Globus pallidus (tissue), 1 donor: ENCODE data around the gene BCR.

Experiments used
- DNase-seq: peaks from one replicate; pipeline ENCODE4 v3.0.0-alpha.2; 2015; ENCODE audit warnings: low spot score

BCR gene

DNA sequence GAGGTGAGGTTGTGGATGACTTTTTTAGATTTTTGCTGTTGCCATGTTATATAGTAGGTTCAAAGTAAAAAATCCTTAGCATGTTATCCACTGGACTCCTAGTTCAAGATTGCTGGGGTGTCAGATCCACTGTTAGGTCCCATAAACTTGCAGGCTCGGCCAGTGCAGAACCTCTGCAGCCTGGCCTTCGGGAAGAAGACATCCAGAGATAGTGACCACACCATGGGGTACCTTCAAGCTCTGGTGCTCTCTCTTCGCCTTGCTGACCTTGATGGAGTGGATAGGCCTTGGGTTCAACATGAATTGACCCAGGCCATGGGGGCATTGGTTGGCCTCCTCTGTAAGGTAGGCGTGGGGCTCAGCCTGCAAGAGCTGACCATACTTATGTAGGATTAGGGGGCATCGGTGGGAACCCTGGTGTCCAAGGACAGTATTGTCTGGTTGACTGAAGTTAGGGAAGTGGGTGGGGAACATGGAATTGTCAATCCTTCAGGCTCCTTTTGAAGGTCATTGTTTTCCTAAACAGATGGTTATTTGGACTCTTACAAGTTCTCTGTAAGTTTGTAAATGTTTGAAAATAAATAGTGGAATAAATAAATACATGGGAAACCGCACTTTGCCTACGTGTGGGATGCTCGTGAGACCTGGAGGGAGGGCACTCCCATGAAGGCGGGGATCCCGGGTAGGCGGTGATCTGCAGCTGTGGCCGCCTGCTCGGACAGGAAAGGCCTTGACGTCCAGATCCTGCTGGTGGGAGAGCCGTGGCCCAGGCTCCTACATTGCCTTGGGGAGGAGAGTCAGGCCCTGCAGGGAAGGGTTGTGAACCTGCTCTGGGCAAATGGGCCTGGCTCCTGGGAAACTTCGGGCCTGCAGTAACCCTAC lies 37.1 kb downstream of the BCR start:
- no peak for DNase-seq

DNA sequence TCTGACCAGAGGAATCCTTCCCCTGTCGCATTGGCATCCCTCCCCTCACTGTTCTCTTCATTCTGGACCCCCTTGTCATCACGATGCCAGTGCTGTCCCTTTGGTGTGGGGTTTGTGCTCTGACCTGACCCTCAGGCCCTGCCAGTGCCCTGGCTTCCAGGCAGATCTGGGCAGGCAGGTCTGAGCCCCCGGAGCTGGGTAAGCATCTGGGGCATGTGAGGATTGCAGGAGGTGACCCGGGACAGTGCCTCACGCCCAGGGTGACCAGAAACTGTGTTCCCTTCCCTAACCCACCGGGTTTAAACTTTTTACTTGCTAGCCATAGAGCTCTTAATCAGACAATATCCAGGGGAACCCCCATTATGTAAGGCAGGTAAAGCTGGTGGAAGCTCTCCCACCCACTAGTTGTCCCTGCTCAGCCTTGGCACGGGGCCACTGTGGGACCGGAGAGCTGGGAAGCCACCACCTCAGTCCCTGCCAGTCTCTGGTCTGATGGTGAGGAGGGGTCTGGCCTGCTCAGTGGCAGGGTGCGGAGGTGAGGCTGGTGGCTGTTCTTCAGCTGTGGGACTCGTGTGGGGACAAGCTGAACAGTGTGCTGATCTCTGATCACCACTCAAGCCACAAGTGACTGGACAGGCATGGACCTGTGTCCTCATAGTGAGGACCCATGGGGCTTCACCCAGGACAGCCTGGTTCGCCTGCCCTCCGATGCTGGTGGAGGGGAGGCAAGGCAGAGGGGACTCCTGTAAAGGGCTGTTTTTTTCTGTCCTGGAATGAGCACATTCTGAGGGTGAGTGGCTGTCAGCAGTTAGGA lies 38.0 kb downstream of the BCR start:
- DNase-seq = no peak

DNA sequence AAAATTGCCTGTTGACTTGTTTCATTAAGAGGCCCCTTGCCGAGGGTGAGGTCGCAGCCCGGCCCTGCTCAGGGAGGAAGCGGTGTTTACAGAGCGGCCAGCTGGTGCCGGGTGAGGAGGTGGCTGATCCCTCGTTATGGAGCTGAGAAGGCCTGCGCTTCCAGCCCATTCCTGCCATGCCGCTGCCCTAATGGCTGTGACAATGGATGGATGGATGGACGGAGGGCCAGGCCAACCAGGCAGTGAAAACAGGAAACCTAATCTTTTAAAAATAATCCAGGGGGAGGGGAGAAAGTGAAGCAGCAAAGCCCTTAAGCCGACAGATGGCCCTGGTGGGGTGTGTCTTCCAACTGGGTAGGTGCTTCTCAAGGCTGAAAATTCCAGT lies 38.5 kb downstream of the BCR start:
- DNase-seq = no peak

DNA sequence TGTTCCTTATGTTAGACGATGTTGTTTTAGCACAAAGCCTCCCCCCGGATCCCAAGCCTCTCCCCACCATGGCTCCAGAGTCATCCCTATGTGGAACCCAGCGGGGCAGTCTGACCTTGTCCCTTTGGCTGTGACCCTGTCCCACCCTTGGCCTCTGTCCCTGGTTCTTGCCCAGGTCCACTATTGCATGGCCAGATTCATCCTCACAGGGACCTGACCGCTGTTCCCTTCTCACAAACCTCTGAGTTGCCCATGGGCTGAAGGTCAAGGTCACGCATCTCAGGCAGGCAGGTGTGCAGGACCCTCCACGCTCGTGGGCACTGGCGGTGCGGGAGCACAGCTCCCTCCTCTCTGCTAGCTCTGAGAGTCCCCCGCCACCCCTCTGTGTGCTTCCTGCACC lies 39.0 kb downstream of the BCR start:
- no peak for DNase-seq

DNA sequence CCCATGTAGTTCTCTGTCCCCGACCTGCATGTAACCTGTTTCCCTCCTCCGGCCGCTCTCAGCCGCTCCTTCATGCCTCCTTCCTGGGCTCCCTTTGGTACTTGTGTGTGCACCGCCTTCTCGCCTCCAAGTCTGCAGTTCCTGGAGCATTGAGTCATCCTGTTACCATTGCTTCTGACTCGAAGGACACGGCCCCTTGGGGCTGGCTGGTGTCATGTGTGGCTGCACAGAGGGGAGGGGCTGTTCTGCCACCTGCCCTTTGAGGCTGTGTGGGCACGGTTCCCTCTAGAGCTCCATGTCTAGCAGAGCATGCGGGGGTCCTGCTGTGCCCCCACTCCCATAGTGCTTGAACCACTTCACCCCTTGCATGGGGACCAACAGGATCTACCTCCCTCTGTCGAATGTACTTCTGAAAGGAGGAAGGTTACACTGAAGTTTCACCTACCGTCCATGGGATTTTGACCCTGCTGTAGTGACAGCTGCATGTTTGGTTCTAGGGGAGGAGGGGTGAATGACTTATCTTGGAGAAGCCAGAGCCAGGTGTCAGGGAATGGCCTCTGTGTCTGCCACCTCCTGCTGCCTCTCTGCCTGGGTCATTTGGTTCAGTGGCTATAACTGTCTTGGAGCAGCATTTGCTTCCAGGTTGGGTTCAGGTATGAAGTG lies 39.6 kb downstream of the BCR start:
- no peak for DNase-seq

DNA sequence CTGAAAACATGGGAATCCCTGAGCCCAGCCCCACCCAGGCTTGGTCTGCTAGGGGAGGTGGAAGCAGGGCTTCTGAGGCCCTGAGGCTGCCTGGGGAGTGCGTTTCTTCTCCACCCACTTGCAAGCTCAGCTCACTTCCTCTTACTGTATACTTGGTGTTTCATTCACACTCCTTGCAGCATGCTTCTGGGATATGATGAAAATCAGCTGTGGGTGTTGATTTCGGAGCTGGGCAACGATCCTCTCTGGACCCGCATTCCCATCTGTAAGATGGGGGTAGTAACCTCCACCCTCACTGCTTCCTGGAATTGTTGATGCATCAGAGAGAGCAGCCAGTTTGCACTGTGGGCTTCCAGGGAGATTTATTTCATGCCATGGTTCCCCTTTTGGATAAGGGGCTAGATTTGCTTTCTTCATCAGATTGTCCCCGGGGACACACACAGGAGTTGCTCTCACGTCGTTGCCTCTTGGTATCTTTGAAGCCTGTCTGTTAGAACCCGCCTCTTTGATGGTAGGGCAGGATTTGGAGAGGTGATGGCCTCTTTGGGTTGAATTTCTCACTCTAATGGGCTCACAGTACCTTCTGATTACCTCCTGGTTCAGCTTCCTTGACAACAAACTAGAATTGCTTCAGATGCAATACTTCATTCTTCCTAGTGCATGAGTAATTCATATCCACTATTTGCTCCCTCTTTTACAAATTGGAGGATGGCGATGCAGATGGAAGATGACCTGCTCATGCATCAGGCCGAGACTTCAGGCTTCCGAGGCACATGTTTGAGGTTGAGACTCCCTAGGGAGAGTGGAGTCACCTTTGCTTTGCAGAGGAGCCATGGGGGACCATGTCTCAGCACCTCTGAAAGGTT lies 40.4 kb downstream of the BCR start:
- no peak for DNase-seq

DNA sequence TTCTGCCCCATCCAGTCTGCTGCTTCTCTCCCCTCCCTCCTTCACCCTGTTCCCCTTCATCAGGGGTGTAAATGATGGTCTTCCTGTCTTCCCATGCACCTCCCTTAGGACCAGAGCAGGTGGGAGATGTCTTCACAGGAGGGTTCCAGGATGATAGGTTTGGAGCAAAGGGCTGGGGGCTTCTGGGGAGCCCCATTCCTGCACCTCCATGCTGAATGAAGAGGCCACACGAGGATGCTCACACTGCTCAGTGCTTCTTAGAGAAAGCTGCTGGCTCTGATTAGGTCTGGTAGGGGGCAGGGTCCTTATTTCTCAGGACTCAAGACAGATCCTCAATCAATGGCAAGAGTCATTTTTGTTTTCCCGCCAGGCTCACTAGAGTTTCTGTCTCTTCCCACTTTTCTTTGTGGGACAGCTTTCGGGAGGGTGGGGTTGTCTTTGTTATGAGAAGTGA lies 41.1 kb downstream of the BCR start:
- no peak for DNase-seq

DNA sequence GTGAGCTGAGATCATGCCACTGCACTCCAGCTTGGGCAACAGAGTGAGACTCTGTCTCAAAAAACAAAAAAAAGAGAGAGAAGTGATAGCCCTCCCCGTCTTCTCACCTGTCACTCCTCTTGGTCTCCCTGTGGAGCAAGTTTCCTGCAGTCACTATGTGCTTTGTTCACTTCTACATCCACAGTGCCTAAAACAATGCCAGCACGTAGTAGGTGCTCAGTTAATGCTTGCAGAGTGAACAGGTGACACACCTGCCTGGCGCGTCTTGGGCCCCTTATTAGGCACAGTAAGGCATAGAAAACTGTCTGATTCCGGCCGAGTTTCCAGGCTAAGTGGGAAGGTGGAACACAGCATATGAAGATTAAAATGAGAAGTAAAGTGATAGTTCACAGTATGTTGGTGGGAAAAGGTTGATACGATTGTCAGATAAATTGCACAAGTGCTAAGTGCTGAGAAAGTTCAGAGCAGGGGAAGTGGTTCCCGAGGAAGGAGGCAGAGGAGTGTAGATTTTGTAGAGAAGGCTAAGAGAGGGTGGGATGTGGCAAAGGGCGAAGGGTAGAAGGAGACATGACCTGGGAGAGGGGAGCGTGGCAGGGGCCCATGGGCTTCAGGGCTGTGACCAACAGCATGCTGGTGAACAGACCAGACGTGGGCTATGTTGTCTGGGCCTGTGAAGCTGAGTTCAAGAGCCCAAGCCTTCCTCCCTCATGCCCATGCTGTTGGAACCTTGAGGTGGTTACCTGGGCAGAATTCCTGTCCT lies 41.9 kb downstream of the BCR start:
- DNase-seq = no peak

DNA sequence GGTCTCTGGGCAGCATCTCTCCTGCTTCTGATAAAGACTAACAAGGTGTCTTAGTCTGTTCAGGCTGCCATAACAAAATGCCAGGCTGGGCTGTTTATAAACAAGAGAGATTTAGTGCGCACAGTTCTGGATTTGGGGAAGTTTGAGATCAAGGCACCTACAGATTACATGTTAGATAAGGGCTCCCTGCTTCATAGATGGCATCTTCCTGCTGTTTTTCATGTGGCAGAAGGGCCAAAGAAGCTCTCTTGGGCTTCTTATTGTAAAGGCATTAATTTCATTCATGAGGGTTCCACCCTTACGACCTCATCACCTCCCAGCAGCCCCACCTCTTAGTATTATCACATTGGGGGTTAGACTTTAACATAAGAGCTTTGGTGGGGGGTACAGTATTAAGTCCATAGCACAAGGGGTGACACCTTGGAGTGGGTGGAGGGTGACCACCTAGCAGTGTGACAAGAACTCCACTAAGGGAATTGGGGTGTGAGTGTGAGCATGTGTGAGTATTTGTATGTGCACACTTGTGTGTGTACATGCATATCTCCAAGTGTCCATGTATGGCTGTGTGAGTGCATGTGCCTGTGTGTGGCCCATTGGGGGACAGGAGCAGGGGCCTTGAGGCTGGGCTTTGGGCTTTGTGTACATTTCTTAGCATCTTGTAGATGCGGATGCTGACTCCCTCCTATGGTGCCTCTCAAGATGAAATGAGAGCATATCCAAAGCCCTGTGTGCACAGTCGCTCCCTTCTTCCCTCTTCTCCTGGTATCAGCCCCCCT lies 42.7 kb downstream of the BCR start:
- DNase-seq = no peak

DNA sequence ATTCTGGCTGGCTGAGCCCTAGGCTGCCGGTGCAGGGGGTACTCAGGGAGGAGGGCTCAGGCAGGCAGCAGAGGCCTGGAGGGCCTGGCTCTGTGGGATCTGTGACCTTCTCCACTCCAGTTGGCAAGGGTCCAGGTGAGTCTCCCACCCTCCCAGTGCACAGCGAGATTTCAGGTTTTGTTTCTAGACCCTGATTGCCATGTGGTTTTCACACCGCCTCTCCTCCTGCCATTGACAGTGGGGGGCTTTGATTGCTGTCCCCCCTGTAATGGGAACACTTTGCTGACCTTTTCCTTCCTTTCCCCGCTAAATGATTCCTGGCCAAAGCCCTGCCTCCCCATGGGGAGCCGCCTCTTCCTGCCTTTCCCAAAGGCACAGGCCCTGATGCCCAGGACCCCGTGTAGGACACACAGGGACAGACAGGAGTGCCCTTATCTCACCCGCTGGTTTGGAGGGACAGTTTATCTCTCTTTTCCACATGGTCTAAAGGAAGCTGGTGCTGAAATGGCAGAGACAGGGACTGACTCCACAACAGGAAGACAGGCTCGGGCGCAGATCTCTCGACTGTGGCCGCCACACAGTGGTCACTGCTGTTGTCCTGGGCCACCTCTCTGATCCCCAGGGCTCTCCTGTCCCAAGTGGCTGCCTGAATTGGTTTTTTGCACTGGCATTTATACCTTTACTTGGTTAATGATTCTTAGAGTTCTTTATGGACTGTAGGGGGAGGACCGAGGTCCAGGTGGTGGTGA lies 43.4 kb downstream of the BCR start:
- DNase-seq = no peak

DNA sequence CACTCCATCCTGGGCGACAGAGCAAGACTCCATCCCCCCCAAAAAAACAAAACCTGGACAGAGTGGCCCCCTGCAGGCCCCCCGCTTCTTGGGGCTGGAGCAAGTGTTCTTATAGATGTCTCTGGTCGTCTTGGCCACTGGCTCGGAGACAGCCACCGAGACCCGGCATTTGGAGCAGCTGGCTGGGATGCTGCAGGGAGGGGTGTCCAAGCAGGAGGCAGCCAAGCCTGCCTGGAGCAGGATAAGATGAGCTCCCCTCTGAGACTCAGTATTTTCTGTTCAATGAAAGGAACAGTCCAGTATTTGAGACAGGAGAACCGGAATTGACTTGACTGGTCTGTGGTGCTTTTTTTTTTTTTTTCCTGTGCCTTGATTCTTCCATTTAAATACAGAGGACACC lies 44.5 kb downstream of the BCR start:
- no peak for DNase-seq

DNA sequence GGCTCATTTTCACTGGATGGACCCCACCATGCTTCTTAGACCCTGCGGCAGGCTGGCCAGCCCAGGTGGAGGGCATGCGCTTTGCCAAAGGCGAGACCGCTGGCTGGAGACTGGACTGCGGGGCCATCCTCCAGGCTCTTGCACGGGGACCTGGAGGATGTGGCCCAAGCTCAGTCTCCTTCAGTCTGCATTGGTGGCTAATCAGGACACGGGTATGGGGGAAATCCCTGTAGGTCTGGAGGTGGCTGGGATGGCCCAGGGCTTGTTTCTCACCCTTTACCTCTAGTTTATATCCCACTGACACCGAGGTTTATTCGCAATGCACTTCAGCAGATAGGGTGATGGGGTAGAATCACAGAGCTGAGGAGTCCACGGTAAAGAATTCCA lies 45.0 kb downstream of the BCR start:
- DNase-seq = no peak

DNA sequence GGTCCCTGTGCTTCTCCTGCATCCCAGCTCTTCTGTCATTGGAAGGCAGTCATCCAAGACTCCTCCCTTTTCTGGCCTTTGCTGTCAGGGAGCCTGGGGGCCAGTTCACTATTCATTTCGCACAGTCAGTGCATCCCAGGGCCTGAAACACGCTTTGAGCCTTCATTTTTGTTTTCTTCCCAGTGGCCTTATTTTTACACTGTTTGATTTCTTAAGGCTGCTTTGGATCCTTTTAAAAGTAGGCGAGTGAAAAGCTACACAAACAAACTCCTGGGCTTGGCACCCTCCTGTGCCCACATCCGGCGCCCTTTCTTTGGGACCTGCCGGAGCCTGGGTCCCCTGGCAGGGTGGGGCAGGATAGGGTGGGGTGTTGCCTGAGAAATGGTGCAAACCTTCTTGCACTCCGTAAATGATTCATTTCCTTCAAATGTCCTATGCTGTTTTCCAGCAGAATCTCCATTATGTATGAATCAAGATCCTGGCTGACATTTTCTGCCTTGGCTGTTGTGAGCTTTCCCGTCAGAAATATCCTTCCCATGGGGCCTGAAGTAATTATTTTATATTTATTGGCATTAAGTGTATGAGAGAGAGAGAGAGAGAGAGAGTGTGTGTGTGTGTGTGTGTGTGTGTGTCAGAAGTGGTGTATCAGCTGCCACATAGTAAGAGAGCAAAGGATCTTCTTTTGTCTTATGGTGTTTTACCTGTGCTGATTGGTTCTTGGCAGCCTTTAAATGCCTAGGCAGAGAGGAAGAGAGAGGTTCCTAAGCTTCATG lies 45.6 kb downstream of the BCR start:
- no peak for DNase-seq

DNA sequence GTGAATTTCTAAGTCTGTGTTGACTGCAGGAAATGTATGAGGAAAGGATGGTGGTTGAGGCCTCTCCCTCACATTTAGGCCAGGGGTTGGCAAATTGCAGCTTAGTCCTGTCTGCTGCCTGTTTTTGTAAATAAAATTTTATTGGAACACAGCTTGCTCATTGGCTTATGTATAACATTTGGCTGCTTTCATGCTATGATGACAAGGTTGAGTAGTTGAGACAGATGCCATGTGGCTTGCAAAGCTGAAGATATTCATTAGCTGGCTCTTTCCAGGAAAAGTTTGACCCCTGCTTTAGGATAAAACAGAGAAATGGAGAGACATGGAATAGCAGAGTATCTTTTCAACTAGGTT lies 46.2 kb downstream of the BCR start:
- no peak for DNase-seq

DNA sequence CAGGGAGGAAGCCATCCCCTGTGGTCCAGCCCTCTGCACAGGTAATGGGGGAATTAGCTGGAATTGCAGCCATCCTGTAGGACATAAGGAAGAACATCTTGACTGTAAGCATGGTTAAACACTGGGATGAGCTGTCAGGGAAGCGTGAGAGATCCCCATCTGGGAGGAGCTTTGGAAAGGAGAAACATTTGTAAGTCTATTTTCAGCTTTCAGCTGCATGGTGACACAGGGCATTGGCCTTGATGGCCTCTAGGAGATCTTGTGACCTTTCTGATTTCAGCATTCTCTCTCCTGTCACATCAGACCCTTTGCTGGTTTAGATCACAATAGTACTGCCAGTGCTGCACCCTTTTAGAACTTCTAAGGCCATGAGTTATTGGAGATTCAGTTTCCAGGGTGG lies 47.1 kb downstream of the BCR start:
- no peak for DNase-seq

DNA sequence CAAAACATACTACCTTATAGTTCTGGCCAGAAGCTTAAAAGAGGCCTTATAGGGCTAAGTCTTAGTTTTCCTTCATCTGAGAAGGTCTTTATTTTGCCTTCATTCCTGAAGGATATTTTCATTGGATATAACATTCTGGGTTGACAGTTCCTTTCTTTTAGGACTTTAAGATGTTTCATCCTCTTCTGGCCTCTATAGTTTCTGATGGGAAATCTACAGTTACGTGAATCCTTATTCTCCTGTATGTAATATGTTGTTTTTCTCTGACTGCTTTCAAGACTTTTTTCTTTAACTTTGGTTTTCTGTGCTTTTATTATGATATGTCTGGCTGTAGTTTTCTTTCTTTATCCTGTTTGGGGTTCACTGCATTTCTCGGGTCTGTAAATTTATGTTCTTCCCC lies 48.2 kb downstream of the BCR start:
- DNase-seq = no peak

DNA sequence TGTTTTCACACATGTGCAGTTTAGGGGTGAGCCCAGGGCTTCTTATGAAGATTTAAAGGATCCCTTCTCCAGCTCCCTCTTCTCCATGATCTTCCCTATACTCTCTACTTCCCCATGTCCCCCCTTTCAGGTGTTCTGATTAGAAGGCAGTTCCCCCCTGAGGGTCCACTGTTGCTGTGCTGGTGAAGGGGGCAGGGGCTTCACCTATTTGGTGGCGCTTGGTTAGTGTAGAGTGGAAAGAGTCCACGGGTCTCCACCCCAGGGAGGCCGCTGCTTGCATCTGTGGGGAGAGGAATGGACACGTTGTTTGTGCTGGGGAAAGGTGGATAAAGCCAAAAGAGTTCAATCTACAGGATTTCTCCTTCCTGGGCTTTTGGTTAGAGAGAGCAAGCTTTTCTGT lies 49.3 kb downstream of the BCR start:
- no peak for DNase-seq

DNA sequence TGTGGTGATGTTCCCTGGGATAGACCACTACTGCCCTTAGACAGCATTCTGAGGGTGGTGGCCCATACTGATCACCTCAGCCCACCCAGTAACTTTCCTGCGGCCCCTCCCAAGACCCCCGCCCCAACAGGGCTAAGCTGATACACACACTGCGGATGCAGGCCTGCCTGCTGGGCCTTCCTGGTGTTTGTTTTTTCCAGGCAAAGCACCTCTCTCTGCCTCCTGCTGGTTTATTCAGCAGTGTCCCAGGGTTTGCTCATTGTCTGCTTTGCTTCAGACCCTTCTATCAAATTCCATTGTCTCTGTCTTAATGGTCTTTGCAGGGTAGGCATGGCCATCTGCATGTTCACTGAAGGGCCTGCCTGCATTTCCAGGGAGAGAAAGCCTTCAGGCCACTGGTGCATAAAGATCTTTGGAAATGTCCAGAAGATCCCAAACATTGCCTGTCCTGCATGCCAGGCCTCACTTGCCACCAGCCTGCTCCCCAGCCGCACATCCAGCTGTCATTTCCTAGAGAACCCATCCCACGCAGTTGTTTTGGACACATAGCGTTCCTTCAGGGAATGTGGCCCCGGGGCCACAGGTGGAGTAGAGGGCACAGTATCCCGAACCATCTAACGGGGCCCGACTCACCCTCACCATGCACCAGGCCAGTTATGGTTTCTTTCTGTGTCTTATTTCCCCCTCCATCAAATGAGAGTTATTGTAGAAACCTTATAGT lies 50.2 kb downstream of the BCR start:
- DNase-seq = no peak
